Measurements from ENCODE around the gene RGS11. TPM values are rescaled to one million over a fixed set of nuclear protein-coding genes. Genes with fewer than 3 reads are reported as not detected.

The RGS11 gene
- total and polyA plus RNA-seq, 2 of the 4 experiments (the other 2 are of a cell fraction), result under 0.01 to 0.48 TPM

- Histone ChIP-seq H3K18ac (ENCODE audit: low read depth, low read length) (no peak overlapping the region), H2BK15ac (ENCODE audit: low read depth, low read length) (no peak overlapping the region), H3K79me1 (ENCODE audit: low read depth in 1 of 2, low read length in 2 of 2) (no peaks in the 10 kb centered on the region), H3K9me1 (ENCODE audit: insufficient read depth, low read length) (no peaks in the 10 kb centered on the region), H3K4ac (ENCODE audit: low read depth, low read length) (no peak overlapping the region), H2BK120ac (ENCODE audit: low read depth, low read length) (no peak overlapping the region), H2AK5ac (ENCODE audit: low read depth, low read length) (no peak overlapping the region), H3K36me3 (ENCODE audit: control insufficient read depth, insufficient read depth, low read length) (peaks cover 46% of the 10 kb centered on the region), H4K8ac (ENCODE audit: low read depth in 2 of 2, low read length in 2 of 2) (no peak overlapping the region), H2AK9ac (replicated peaks; ENCODE audit: low read depth, low read length, poor library complexity) (no peak overlapping the region), H3K4me3 (ENCODE audit: insufficient read depth, low read depth, low read length) (no peak overlapping the region), H3K27me3 (ENCODE audit: control insufficient read depth, insufficient read depth, low read length) (no peaks in the 10 kb centered on the region), H3K9me3 (ENCODE audit: control insufficient read depth, insufficient read depth, low read length) (no peaks in the 10 kb centered on the region), H3K9ac (ENCODE audit: low read depth, low read length) (no peak overlapping the region), H3K4me1 (ENCODE audit: control insufficient read depth, insufficient read depth, low read length) (no peaks in the 10 kb centered on the region), H2BK5ac (ENCODE audit: low read depth, low read length, poor library complexity, severe bottlenecking) (no peak overlapping the region), H3K14ac (replicated peaks; ENCODE audit: low read depth, low read length) (no peak overlapping the region), H2BK20ac (ENCODE audit: low read depth, low read length) (no peak overlapping the region), H4K20me1 (ENCODE audit: insufficient read depth, low read length) (no peaks in the 10 kb centered on the region), H4K5ac (ENCODE audit: low read depth, low read length) (no peak overlapping the region), H4K91ac (ENCODE audit: insufficient read depth, low read depth, low read length) (no peak overlapping the region), H3K4me2 (ENCODE audit: low read depth, low read length) (no peak overlapping the region), H3K27ac (ENCODE audit: insufficient read depth, low read length) (no peak overlapping the region), H3K56ac (ENCODE audit: extremely low read depth, insufficient read depth, low read length) (no peak overlapping the region), H2AFZ (replicated peaks; ENCODE audit: low read length, poor library complexity) (peak overlapping the region; percentile 43), H3K23ac (ENCODE audit: low read depth, low read length) (no peak overlapping the region)
- CTCF ChIA-PET, result no interaction called here
- in situ Hi-C loops (cut with MboI; ENCODE audit: low sequenced_read_pairs), result no loop called here
- TF ChIP-seq FOS (IDR thresholded peaks at IDR 0.05; ENCODE audit: low read depth, low read length) (no peak), SMC3 (IDR thresholded peaks at IDR 0.05; ENCODE audit: low read depth, low read length) (no peak), RCOR1 (IDR thresholded peaks at IDR 0.05; ENCODE audit: insufficient replicate concordance, low read length) (no peak), CHD1 (IDR thresholded peaks at IDR 0.05; ENCODE audit: low read depth, low read length) (no peak), CTCF (conservative IDR thresholded peaks at IDR 0.05; ENCODE audit: low read depth, low read length) (no peak), POLR2A (IDR thresholded peaks at IDR 0.05; ENCODE audit: low read depth, low read length) (no peak), CEBPB (IDR thresholded peaks at IDR 0.05; ENCODE audit: low read depth, low read length) (no peak), BHLHE40 (IDR thresholded peaks at IDR 0.05; ENCODE audit: low read depth, low read length) (no peak), USF2 (IDR thresholded peaks at IDR 0.05; ENCODE audit: low read depth, low read length) (no peak), MAFK (IDR thresholded peaks at IDR 0.05; ENCODE audit: low read depth, low read length) (no peak), MXI1 (IDR thresholded peaks at IDR 0.05; ENCODE audit: borderline replicate concordance, low read depth, low read length) (no peak), ELK1 (IDR thresholded peaks at IDR 0.05; ENCODE audit: borderline replicate concordance, low read depth, low read length) (no peak), RAD21 (IDR thresholded peaks at IDR 0.05; ENCODE audit: low read length) (no peak), RFX5 (IDR thresholded peaks at IDR 0.05; ENCODE audit: low read depth, low read length) (no peak), NFE2L2 (IDR thresholded peaks at IDR 0.05; ENCODE audit: low read depth, low read length) (no peak)
- POLR2A ChIA-PET (ENCODE audit: unreplicated experiment), result no interaction called here
- DNase-seq (no peak), ATAC-seq (ENCODE audit: low read depth) (no peak)
- 97% methylated on average over 15 of the region's 22 CpGs; no CpG with 5 or more reads in 1 of the 2 experiments for WGBS, 2 experiments (ENCODE audit: extremely low coverage in 2 of 2, insufficient read length in 1 of 2)
- dilution Hi-C loops (cut with HindIII; ENCODE audit: low sequenced_read_pairs, unreplicated experiment), result no loop called here
- intact Hi-C loops (cut with micrococcal nuclease), result no loop called here
- BruUV-seq (replicated peaks), result no TSS peak
Measured at GRCh38 chr16:289395-289997, 13.8 kb upstream of the RGS11 start.
